GM19238 (cell line): ENCODE data around the gene ZNF438.
"Not testable (repeated sequence)": the region's sequence is repeated elsewhere in the genome, so short reads cannot be mapped to it uniquely, and the experiment has no call there.

Source experiments
- DNase-seq: peaks from one replicate; pipeline ENCODE4 v3.0.0; 2011; ENCODE audit warnings: low spot score; ENCODE audit not compliant: insufficient read length

Gene ZNF438

GRCh38 chr10:30986053-30986555 is 45.6 kb downstream of the ZNF438 start:
- no peak for DNase-seq

- no peak for DNase-seq
Measured at GRCh38 chr10:30985512-30985911, 46.2 kb downstream of the ZNF438 start.

- no peak for DNase-seq
Measured at GRCh38 chr10:30984563-30985328, 46.9 kb downstream of the ZNF438 start.

GRCh38 chr10:30983209-30983608 is 48.5 kb downstream of the ZNF438 start:
- not testable (repeated sequence) for DNase-seq

- DNase-seq: no peak
Measured at GRCh38 chr10:30980951-30981616, 50.6 kb downstream of the ZNF438 start.

GRCh38 chr10:30979956-30980355 is 51.7 kb downstream of the ZNF438 start:
- no peak for DNase-seq

GRCh38 chr10:30978843-30979242 is 52.8 kb downstream of the ZNF438 start:
- no peak for DNase-seq

GRCh38 chr10:30977385-30977784 is 54.3 kb downstream of the ZNF438 start:
- DNase-seq: no peak

GRCh38 chr10:30974773-30975415 is 56.8 kb downstream of the ZNF438 start:
- no peak for DNase-seq

GRCh38 chr10:30974355-30974754 is 57.3 kb downstream of the ZNF438 start:
- DNase-seq: no peak

- no peak for DNase-seq
Measured at GRCh38 chr10:30973737-30974136, 57.9 kb downstream of the ZNF438 start.

- no peak for DNase-seq
Measured at GRCh38 chr10:30970760-30971460, 60.8 kb downstream of the ZNF438 start.

GRCh38 chr10:30968711-30969110 is 63.0 kb downstream of the ZNF438 start:
- no peak for DNase-seq

- no peak for DNase-seq
Measured at GRCh38 chr10:30967650-30968410, 63.8 kb downstream of the ZNF438 start.

- no peak for DNase-seq
Measured at GRCh38 chr10:30963992-30964930, 67.4 kb downstream of the ZNF438 start.

GRCh38 chr10:30962522-30962921 is 69.1 kb downstream of the ZNF438 start:
- DNase-seq: no peak

- DNase-seq: no peak
Measured at GRCh38 chr10:30959836-30960210, 71.8 kb downstream of the ZNF438 start.

- DNase-seq: not testable (repeated sequence)
Measured at GRCh38 chr10:30949218-30949617, 82.4 kb downstream of the ZNF438 start.

- DNase-seq: no peak
Measured at GRCh38 chr10:30944005-30944404, 87.7 kb downstream of the ZNF438 start.

- DNase-seq: no peak
Measured at GRCh38 chr10:30943451-30943850, 88.2 kb downstream of the ZNF438 start.
